ENCODE measurements around the gene HEMGN. TPM values are rescaled to one million over a fixed set of nuclear protein-coding genes. Genes with fewer than 3 reads are reported as not detected.
A peak's percentile ranks its signal among the peaks of the same experiment; 100 is the strongest.

The HEMGN gene
- total RNA-seq, 1 experiment from 2014 or later: not detected

GRCh38 chr9:97982683-97983588 is 45.0 kb upstream of the HEMGN start, which contains the start of gene ANP32B:
ANP32B (plus strand) TSS chr9:97983341; CDS start chr9:97983556, 215 bp downstream.
- no peaks in the 10 kb centered on the region for H3K36me3 ChIP-seq (ENCODE audit: control insufficient read depth, insufficient read depth, low read length)
- BruUV-seq (replicated peaks): no TSS peak
- ChIA-PET POLR2A (interaction anchor here (0.6 to 2.1 kb wide), 7 partner anchors 11 to 496 kb away, joined by 3 to 15 read pairs (median 3); partner anchors contain the start of genes NCBP1, TSTD2 and XPA), CTCF (interaction anchor here (0.7 to 2.6 kb wide), 5 partner anchors 52 to 659 kb away, joined by 3 to 18 read pairs (median 3); partner anchors contain the start of genes NANS and TRMO)
- H3K27ac Mint-ChIP-seq (ENCODE audit: unreplicated experiment): peak within 1 kb of the TSS; percentile 84
- H3K4me3 ChIP-seq (ENCODE audit: low read depth, low read length): peak within 1 kb of the TSS; percentile 96
- DNase-seq: peak; percentile 95 to 96
- no peaks in the 10 kb centered on the region for H3K9me3 Mint-ChIP-seq (ENCODE audit: unreplicated experiment)
- peaks cover 28% of the 10 kb centered on the region for H3K4me1 Mint-ChIP-seq (ENCODE audit: low read depth, unreplicated experiment)
- H3K4me1 ChIP-seq: peaks cover 10% of the 10 kb centered on the region
- H3K9me3 ChIP-seq: no peaks in the 10 kb centered on the region
- peak within 1 kb of the TSS; percentile 79 for H3K4me3 Mint-ChIP-seq (ENCODE audit: unreplicated experiment)
- intact Hi-C loops (cut with micrococcal nuclease; ENCODE audit: unreplicated experiment): loop anchor here (1.0 to 10.0 kb wide), 2 partner anchors 61 to 272 kb away; partner anchors contain the start of genes TBC1D2 and TRMO
- peaks cover 37% of the 10 kb centered on the region for H3K36me3 Mint-ChIP-seq (ENCODE audit: insufficient read depth, unreplicated experiment)
- no peaks in the 10 kb centered on the region for H3K27me3 ChIP-seq (replicated peaks; ENCODE audit: control insufficient read depth, insufficient read depth, low read length)
- peak; percentile 64 to 96 for TF ChIP-seq CTCF (IDR thresholded peaks at IDR 0.05; ENCODE audit: insufficient read depth in 1 of 2, low read depth in 1 of 2, low read length in 1 of 2, severe bottlenecking in 1 of 2, unreplicated experiment in 1 of 2)
- H3K27me3 Mint-ChIP-seq (ENCODE audit: insufficient read depth, unreplicated experiment): no peaks in the 10 kb centered on the region

GRCh38 chr9:97981846-97982682 is 44.1 kb upstream of the HEMGN start:
- intact Hi-C loops (cut with micrococcal nuclease; ENCODE audit: unreplicated experiment): loop anchor here (10.0 kb wide), 1 partner anchor 273 kb away; the partner anchor contains the start of gene TBC1D2
- Histone ChIP-seq H3K4me1 (peaks cover 10% of the 10 kb centered on the region), H3K27me3 (replicated peaks; ENCODE audit: control insufficient read depth, insufficient read depth, low read length) (no peaks in the 10 kb centered on the region), H3K4me3 (ENCODE audit: low read depth, low read length) (peak overlapping the region; percentile 96), H3K9me3 (no peaks in the 10 kb centered on the region), H3K36me3 (ENCODE audit: control insufficient read depth, insufficient read depth, low read length) (no peaks in the 10 kb centered on the region)
- Mint-ChIP-seq H3K4me3 (ENCODE audit: unreplicated experiment) (peak overlapping the region; percentile 79), H3K27ac (ENCODE audit: unreplicated experiment) (peak overlapping the region; percentile 84), H3K36me3 (ENCODE audit: insufficient read depth, unreplicated experiment) (peaks cover 37% of the 10 kb centered on the region), H3K9me3 (ENCODE audit: unreplicated experiment) (no peaks in the 10 kb centered on the region), H3K4me1 (ENCODE audit: low read depth, unreplicated experiment) (peaks cover 27% of the 10 kb centered on the region), H3K27me3 (ENCODE audit: insufficient read depth, unreplicated experiment) (no peaks in the 10 kb centered on the region)
- BruUV-seq (replicated peaks): TSS peak; percentile 83
- ChIA-PET CTCF (interaction anchor here (0.7 to 2.6 kb wide), 3 partner anchors 53 to 660 kb away, joined by 3 to 18 read pairs (median 4); partner anchors contain the start of gene TRMO), POLR2A (interaction anchor here (0.7 to 2.1 kb wide), 5 partner anchors 37 to 497 kb away, joined by 3 to 15 read pairs (median 5); partner anchors contain the start of genes NCBP1, TSTD2 and XPA)
- TF ChIP-seq CTCF (IDR thresholded peaks at IDR 0.05; ENCODE audit: insufficient read depth in 1 of 2, low read depth in 1 of 2, low read length in 1 of 2, severe bottlenecking in 1 of 2, unreplicated experiment in 1 of 2): no peak
- no peak for DNase-seq

Data from Caco-2 (cell line).